Ovary (tissue), 3 donors: ENCODE measurements around the gene WWOX.

Experiments used
- CTCF ChIP-seq, 3 donors: fragments of 450-650 bp in 2 of 3; fragments of 200-600 bp in 1 of 3; IDR thresholded peaks; one replicate each; pipeline versions ENCODE4 v1.5.1 to v1.8.0; 2016 to 2022; ENCODE audit warnings: antibody characterized with exemption in 3 of 3, mild to moderate bottlenecking in 1 of 3
- EP300 ChIP-seq: sonication (generic); formaldehyde crosslinking; IDR thresholded peaks from one replicate; pipeline ENCODE4 v1.6.1; 2017; ENCODE audit warnings: antibody characterized with exemption
- POLR2A ChIP-seq: fragments of 450-650 bp; IDR thresholded peaks from one replicate; pipeline ENCODE4 v1.6.1; 2017; ENCODE audit warnings: antibody characterized with exemption, mild to moderate bottlenecking, moderate library complexity
- donor health status: DM: no; HTN: no; CAD: no.

- TF ChIP-seq CTCF (IDR thresholded peaks at IDR 0.05) (no peak), POLR2A (no peak), EP300 (no peak)
Observed at GRCh38 chr16:78298986-78299385, 199.5 kb downstream of the WWOX start.
